Gastroesophageal sphincter (tissue), 3 donors: ENCODE measurements around the gene SRGAP2.
"Not testable (repeated sequence)": the region's sequence is repeated elsewhere in the genome, so short reads cannot be mapped to it uniquely, and the experiment has no call there.

ENCODE experiments used
- EP300 ChIP-seq: sonication (generic); formaldehyde crosslinking; IDR thresholded peaks from one replicate; pipeline ENCODE4 v1.6.1; 2017; ENCODE audit warnings: antibody characterized with exemption, mild to moderate bottlenecking
- POLR2A ChIP-seq, 2 donors: fragments of 450-650 bp; IDR thresholded peaks; one replicate each; pipeline ENCODE4 v1.6.1; 2017; ENCODE audit warnings: antibody characterized with exemption in 2 of 2, mild to moderate bottlenecking in 2 of 2, moderate library complexity in 1 of 2
- POLR2AphosphoS5 ChIP-seq: sonication (generic); formaldehyde crosslinking; IDR thresholded peaks from one replicate; pipeline ENCODE4 v1.6.1; 2017; ENCODE audit warnings: antibody characterized with exemption
- TF ChIP-seq, protein P1 (sequence below), 4 experiments: fragments of 200-600 bp in 2 of 4; fragments of 450-650 bp in 2 of 4; sonication (generic) in 1 of 4; IDR thresholded peaks; one replicate each; pipeline ENCODE4 v1.5.1; 2017 to 2019; ENCODE audit warnings: antibody characterized with exemption in 4 of 4, mild to moderate bottlenecking in 2 of 4, moderate library complexity in 2 of 4

GRCh38 chr1:206220332-206221000 lies 17.1 kb downstream of the SRGAP2 start:
- TF ChIP-seq, protein P1, sequence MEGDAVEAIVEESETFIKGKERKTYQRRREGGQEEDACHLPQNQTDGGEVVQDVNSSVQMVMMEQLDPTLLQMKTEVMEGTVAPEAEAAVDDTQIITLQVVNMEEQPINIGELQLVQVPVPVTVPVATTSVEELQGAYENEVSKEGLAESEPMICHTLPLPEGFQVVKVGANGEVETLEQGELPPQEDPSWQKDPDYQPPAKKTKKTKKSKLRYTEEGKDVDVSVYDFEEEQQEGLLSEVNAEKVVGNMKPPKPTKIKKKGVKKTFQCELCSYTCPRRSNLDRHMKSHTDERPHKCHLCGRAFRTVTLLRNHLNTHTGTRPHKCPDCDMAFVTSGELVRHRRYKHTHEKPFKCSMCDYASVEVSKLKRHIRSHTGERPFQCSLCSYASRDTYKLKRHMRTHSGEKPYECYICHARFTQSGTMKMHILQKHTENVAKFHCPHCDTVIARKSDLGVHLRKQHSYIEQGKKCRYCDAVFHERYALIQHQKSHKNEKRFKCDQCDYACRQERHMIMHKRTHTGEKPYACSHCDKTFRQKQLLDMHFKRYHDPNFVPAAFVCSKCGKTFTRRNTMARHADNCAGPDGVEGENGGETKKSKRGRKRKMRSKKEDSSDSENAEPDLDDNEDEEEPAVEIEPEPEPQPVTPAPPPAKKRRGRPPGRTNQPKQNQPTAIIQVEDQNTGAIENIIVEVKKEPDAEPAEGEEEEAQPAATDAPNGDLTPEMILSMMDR (IDR thresholded peaks at IDR 0.05) = not testable (repeated sequence)
- TF ChIP-seq POLR2A (IDR thresholded peaks at IDR 0.05); EP300; POLR2AphosphoS5: not testable (repeated sequence)
